ENCODE results near the gene FAM236D. TPM values are rescaled to one million over a fixed set of nuclear protein-coding genes. Genes with fewer than 3 reads are reported as not detected.
"Not testable (repeated sequence)": the region's sequence is repeated elsewhere in the genome, so short reads cannot be mapped to it uniquely, and the experiment has no call there.

FAM236D gene
- total and polyA plus RNA-seq, 5 donors, result not detected

GRCh38 chrX:72760454-72760853 is 47.6 kb downstream of the FAM236D start:
- no CpG with 5 or more reads among the region's 9 CpGs for WGBS
- H3K4me3 ChIP-seq (ENCODE audit: low read length); H3K27me3 ChIP-seq (ENCODE audit: control insufficient read depth, insufficient read depth); H3K9me3 ChIP-seq (ENCODE audit: control insufficient read depth, low read length); ATAC-seq; intact Hi-C loops (cut with DNase I); DNase-seq; H3K4me1 ChIP-seq (ENCODE audit: control insufficient read depth, insufficient read depth, low read length); H3K27ac ChIP-seq (ENCODE audit: low read length): not testable (repeated sequence)

Other genes starting within 250 kb of the FAM236D start
- gene HDAC8, start 235.4 kb downstream of the FAM236D start, total RNA-seq, result 10 to 100 TPM; 15.5 to 21.1 (median 19.2) TPM
- 19.3 TPM for gene HDAC8, start 235.4 kb downstream of the FAM236D start, polyA plus RNA-seq
- 10 to 100 TPM in 3 of 4 donors, 1 to 10 TPM in 1; 9.9 to 12.2 (median 11.5) TPM for gene PHKA1, start 93.9 kb downstream of the FAM236D start, total RNA-seq
- 4.4 TPM for gene PHKA1, start 93.9 kb downstream of the FAM236D start, polyA plus RNA-seq
- not detected for gene DMRTC1B, start 31.3 kb downstream of the FAM236D start, total RNA-seq
- gene DMRTC1B, start 31.3 kb downstream of the FAM236D start, polyA plus RNA-seq, result 0.14 TPM
- not detected for gene FAM236B, start 25.6 kb downstream of the FAM236D start, total RNA-seq
- gene FAM236B, start 25.6 kb downstream of the FAM236D start, polyA plus RNA-seq, result not detected
- gene FAM236C, start 104.4 kb upstream of the FAM236D start, total RNA-seq, result not detected
- not detected for gene FAM236C, start 104.4 kb upstream of the FAM236D start, polyA plus RNA-seq
- not detected for gene FAM236A, start 130.0 kb upstream of the FAM236D start, total RNA-seq
- gene FAM236A, start 130.0 kb upstream of the FAM236D start, polyA plus RNA-seq, result not detected
- gene DMRTC1, start 135.6 kb upstream of the FAM236D start, total RNA-seq, result under 1 TPM in 1 of 4 donors, not detected in 3; 0.26 TPM
- not detected for gene DMRTC1, start 135.6 kb upstream of the FAM236D start, polyA plus RNA-seq
- not detected for gene PABPC1L2B, start 194.7 kb upstream of the FAM236D start, total RNA-seq
- gene PABPC1L2B, start 194.7 kb upstream of the FAM236D start, polyA plus RNA-seq, result not detected

All from right cardiac atrium (tissue), 5 donors.